ENCODE measurements around the gene ATG4D.

ATG4D gene

GRCh38 chr19:10543420-10544241, at the start of gene ATG4D:
Gene ATG4D (plus strand): TSS chr19:10543904. CDS start chr19:10544091, 187 bp downstream.
- Histone ChIP-seq H3K4me1 (ENCODE audit: control insufficient read depth, insufficient read depth, low read length) (peaks cover 4% of the 10 kb centered on the region; the same call in 1 of the 2 replicates), H3K36me3 (ENCODE audit: control insufficient read depth, insufficient read depth, low read length) (peaks cover 18% of the 10 kb centered on the region), H3K27me3 (ENCODE audit: control insufficient read depth, insufficient read depth, low read length) (no peaks in the 10 kb centered on the region), H3K9me3 (ENCODE audit: control insufficient read depth, insufficient read depth, low read depth, low read length) (no peaks in the 10 kb centered on the region), H3K9ac (ENCODE audit: low read length) (peak within 1 kb of the TSS; percentile 88), H3K27ac (ENCODE audit: low read depth, low read length) (peak within 1 kb of the TSS; percentile 80; the same call in 1 of the 2 replicates), H3K4me3 (ENCODE audit: low read depth, low read length) (peak within 1 kb of the TSS; percentile 94)

- Histone ChIP-seq H3K9me3 (ENCODE audit: control insufficient read depth, insufficient read depth, low read depth, low read length) (no peaks in the 10 kb centered on the region), H3K4me1 (ENCODE audit: control insufficient read depth, insufficient read depth, low read length) (peaks cover 18% of the 10 kb centered on the region), H3K4me3 (ENCODE audit: low read depth, low read length) (no peak overlapping the region), H3K9ac (ENCODE audit: low read length) (no peak overlapping the region), H3K27me3 (ENCODE audit: control insufficient read depth, insufficient read depth, low read length) (no peaks in the 10 kb centered on the region), H3K27ac (ENCODE audit: low read depth, low read length) (no peak overlapping the region), H3K36me3 (ENCODE audit: control insufficient read depth, insufficient read depth, low read length) (peaks cover 45% of the 10 kb centered on the region)
Measured at GRCh38 chr19:10497371-10497770, 46.3 kb upstream of the ATG4D start.

DNA sequence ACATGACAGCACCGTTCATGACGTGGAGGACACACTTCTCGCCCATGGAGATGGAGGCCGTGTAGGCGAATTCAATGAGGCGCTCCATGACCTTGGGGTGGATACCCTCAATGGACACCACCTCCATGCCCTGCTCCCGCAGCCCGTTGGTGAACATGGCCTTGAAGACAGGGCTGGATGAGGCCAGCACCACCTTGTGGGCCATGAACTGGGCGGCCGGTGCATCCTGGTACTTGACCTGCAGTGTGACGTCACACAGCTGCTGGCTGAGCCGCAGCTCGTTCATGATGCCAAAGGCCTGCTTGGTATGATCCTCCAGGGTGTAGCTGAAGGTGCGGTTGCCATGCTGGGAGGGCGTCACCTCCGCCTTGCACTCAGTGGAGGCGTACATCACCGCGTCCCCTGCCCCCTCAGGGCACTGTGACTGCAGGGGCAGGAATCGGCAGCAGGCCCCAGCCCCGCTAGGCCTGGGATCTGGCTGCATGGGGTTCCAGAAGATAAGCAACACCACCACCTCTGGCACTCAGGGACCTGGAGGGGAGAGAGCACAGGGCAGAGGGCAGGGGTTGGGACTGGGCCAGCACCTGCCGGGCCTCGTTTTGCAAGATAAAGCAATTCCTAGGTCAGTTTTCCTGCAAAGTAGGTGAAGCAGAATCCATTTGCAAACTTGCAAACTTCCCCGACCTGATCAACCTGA, 44.0 kb upstream of the ATG4D start:
- Histone ChIP-seq H3K9me3 (ENCODE audit: control insufficient read depth, insufficient read depth, low read depth, low read length) (no peaks in the 10 kb centered on the region), H3K4me3 (ENCODE audit: low read depth, low read length) (no peak overlapping the region), H3K27ac (ENCODE audit: low read depth, low read length) (no peak overlapping the region), H3K9ac (ENCODE audit: low read length) (no peak overlapping the region), H3K4me1 (ENCODE audit: control insufficient read depth, insufficient read depth, low read length) (peaks cover 18% of the 10 kb centered on the region), H3K36me3 (ENCODE audit: control insufficient read depth, insufficient read depth, low read length) (peaks cover 40% of the 10 kb centered on the region), H3K27me3 (ENCODE audit: control insufficient read depth, insufficient read depth, low read length) (no peaks in the 10 kb centered on the region)

DNA sequence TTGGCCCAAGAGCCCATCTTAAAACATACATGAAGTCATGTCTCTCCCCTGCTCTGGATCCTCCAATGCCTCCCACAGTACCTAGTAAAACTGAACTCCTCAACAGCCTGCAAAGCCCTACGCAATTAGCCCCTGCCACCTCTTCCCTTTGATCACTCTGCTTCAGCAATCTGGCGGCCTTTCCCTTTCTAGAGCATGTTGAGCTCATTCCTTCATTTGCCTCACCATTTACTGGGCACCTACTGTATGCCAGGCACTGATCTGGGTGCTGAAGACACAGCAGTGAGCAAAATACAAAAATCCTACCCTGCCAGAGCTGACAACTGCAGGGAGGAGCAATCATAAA, 43.5 kb upstream of the ATG4D start:
- H3K4me1 ChIP-seq (ENCODE audit: control insufficient read depth, insufficient read depth, low read length) = peaks cover 18% of the 10 kb centered on the region
- no peaks in the 10 kb centered on the region for H3K27me3 ChIP-seq (ENCODE audit: control insufficient read depth, insufficient read depth, low read length)
- peaks cover 35% of the 10 kb centered on the region for H3K36me3 ChIP-seq (ENCODE audit: control insufficient read depth, insufficient read depth, low read length)
- no peak overlapping the region for H3K27ac ChIP-seq (ENCODE audit: low read depth, low read length)
- H3K9ac ChIP-seq (ENCODE audit: low read length) = no peak overlapping the region
- H3K9me3 ChIP-seq (ENCODE audit: control insufficient read depth, insufficient read depth, low read depth, low read length) = no peaks in the 10 kb centered on the region
- no peak overlapping the region for H3K4me3 ChIP-seq (ENCODE audit: low read depth, low read length)

- Histone ChIP-seq H3K4me1 (ENCODE audit: control insufficient read depth, insufficient read depth, low read length) (peaks cover 18% of the 10 kb centered on the region), H3K27me3 (ENCODE audit: control insufficient read depth, insufficient read depth, low read length) (no peaks in the 10 kb centered on the region), H3K9ac (ENCODE audit: low read length) (peak overlapping the region; percentile 99), H3K27ac (ENCODE audit: low read depth, low read length) (peak overlapping the region; percentile 100), H3K4me3 (ENCODE audit: low read depth, low read length) (peak overlapping the region; percentile 80), H3K36me3 (ENCODE audit: control insufficient read depth, insufficient read depth, low read length) (peaks cover 21% of the 10 kb centered on the region), H3K9me3 (ENCODE audit: control insufficient read depth, insufficient read depth, low read depth, low read length) (no peaks in the 10 kb centered on the region)
Measured at GRCh38 chr19:10501971-10502523, 41.7 kb upstream of the ATG4D start.

- Histone ChIP-seq H3K27ac (ENCODE audit: low read depth, low read length) (peak overlapping the region; percentile 100), H3K4me3 (ENCODE audit: low read depth, low read length) (peak overlapping the region; percentile 80), H3K27me3 (ENCODE audit: control insufficient read depth, insufficient read depth, low read length) (no peaks in the 10 kb centered on the region), H3K9ac (ENCODE audit: low read length) (peak overlapping the region; percentile 99), H3K36me3 (ENCODE audit: control insufficient read depth, insufficient read depth, low read length) (peaks cover 16% of the 10 kb centered on the region), H3K9me3 (ENCODE audit: control insufficient read depth, insufficient read depth, low read depth, low read length) (no peaks in the 10 kb centered on the region), H3K4me1 (ENCODE audit: control insufficient read depth, insufficient read depth, low read length) (peaks cover 18% of the 10 kb centered on the region)
Measured at GRCh38 chr19:10502524-10503001, 41.1 kb upstream of the ATG4D start.

GRCh38 chr19:10503002-10503789, 40.5 kb upstream of the ATG4D start, which contains the start of gene KEAP1:
Gene KEAP1 (minus strand): TSS chr19:10503356. CDS start chr19:10500033, 3,323 bp downstream.
- peaks cover 15% of the 10 kb centered on the region for H3K36me3 ChIP-seq (ENCODE audit: control insufficient read depth, insufficient read depth, low read length)
- peak within 1 kb of the TSS; percentile 100 for H3K27ac ChIP-seq (ENCODE audit: low read depth, low read length)
- H3K9ac ChIP-seq (ENCODE audit: low read length) = peak within 1 kb of the TSS; percentile 99
- H3K27me3 ChIP-seq (ENCODE audit: control insufficient read depth, insufficient read depth, low read length) = no peaks in the 10 kb centered on the region
- peak within 1 kb of the TSS; percentile 80 for H3K4me3 ChIP-seq (ENCODE audit: low read depth, low read length)
- peaks cover 18% of the 10 kb centered on the region for H3K4me1 ChIP-seq (ENCODE audit: control insufficient read depth, insufficient read depth, low read length)
- H3K9me3 ChIP-seq (ENCODE audit: control insufficient read depth, insufficient read depth, low read depth, low read length) = no peaks in the 10 kb centered on the region

DNA sequence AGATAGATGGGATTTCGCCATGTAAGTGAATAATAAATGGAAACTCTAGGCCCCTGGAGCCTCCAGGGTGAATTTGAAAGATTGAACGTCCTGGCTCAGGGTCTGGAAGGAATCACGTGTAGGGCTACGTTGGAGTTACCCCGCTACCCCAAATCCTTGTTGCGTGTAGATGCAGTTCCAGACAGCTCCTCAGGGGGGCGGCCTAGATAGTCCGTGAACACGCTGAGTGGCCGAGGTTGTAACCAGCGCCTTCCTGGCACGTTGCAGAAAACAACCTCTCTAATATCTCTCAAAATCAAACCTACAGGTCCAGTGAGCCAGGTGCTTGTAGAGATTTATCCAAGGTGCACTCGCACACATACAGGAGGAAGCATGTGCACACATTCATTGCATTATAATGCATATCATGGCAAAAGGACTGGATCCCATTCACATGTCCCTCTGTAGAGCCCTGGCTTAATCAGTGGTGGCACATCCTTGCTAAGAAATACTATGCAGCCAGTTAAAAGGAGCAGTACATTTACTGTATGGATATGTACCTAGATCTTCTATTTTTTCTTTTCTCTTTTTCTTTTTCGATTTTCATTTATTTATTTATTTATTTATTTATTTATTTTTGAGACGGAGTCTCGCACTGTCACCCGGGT, 38.0 kb upstream of the ATG4D start:
- H3K27ac ChIP-seq (ENCODE audit: low read depth, low read length) = no peak overlapping the region
- peaks cover 10% of the 10 kb centered on the region for H3K4me1 ChIP-seq (ENCODE audit: control insufficient read depth, insufficient read depth, low read length)
- no peak overlapping the region for H3K4me3 ChIP-seq (ENCODE audit: low read depth, low read length)
- H3K9me3 ChIP-seq (ENCODE audit: control insufficient read depth, insufficient read depth, low read depth, low read length) = no peaks in the 10 kb centered on the region
- no peak overlapping the region for H3K9ac ChIP-seq (ENCODE audit: low read length)
- H3K36me3 ChIP-seq (ENCODE audit: control insufficient read depth, insufficient read depth, low read length) = no peaks in the 10 kb centered on the region
- H3K27me3 ChIP-seq (ENCODE audit: control insufficient read depth, insufficient read depth, low read length) = no peaks in the 10 kb centered on the region

- no peak overlapping the region for H3K27ac ChIP-seq (ENCODE audit: low read depth, low read length)
- H3K36me3 ChIP-seq (ENCODE audit: control insufficient read depth, insufficient read depth, low read length) = no peaks in the 10 kb centered on the region
- peaks cover 5% of the 10 kb centered on the region; the same call in 1 of the 2 replicates for H3K4me1 ChIP-seq (ENCODE audit: control insufficient read depth, insufficient read depth, low read length)
- no peak overlapping the region for H3K4me3 ChIP-seq (ENCODE audit: low read depth, low read length)
- H3K9ac ChIP-seq (ENCODE audit: low read length) = no peak overlapping the region
- H3K27me3 ChIP-seq (ENCODE audit: control insufficient read depth, insufficient read depth, low read length) = peaks cover 7% of the 10 kb centered on the region
- no peaks in the 10 kb centered on the region for H3K9me3 ChIP-seq (ENCODE audit: control insufficient read depth, insufficient read depth, low read depth, low read length)
Measured at GRCh38 chr19:10508036-10508435, 35.7 kb upstream of the ATG4D start.

- Histone ChIP-seq H3K9me3 (ENCODE audit: control insufficient read depth, insufficient read depth, low read depth, low read length) (no peaks in the 10 kb centered on the region), H3K4me1 (ENCODE audit: control insufficient read depth, insufficient read depth, low read length) (peaks cover 5% of the 10 kb centered on the region; the same call in 1 of the 2 replicates), H3K9ac (ENCODE audit: low read length) (no peak overlapping the region), H3K36me3 (ENCODE audit: control insufficient read depth, insufficient read depth, low read length) (no peaks in the 10 kb centered on the region), H3K27ac (ENCODE audit: low read depth, low read length) (no peak overlapping the region), H3K4me3 (ENCODE audit: low read depth, low read length) (no peak overlapping the region), H3K27me3 (ENCODE audit: control insufficient read depth, insufficient read depth, low read length) (peaks cover 14% of the 10 kb centered on the region)
Measured at GRCh38 chr19:10508707-10509106, 35.0 kb upstream of the ATG4D start.
